SHP77 (cell line): Measurements from ENCODE around the gene OLIG1.

Experiments used
- DNase-seq, 2 experiments: peaks; one replicate each; lab custom pipeline; 2025; lab: John Stamatoyannopoulos, UW

Gene OLIG1

DNA sequence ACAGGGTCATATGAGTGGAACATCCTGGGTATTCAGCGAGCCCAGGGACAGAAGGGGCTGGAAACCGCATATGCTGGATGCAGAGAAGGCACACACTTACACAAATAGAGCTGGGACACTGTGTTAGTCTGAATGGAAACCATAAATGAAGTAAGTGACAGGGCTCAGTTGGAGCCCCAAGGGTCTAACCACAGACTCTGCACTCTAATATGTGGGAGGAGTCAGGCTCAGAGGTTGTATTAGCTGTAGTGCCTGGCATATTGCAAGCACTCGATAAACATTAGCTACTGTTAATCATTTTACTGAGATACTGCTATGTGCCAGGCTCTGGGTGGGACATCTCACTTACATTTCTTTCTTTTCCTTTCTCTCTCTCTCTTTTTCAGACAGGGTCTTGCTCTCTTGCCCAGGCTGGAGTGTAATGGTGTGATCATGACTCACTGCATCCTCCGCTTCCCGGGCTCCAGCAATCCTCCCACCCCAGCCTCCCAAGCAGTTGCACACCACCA is 6.5 kb upstream of the OLIG1 start:
- DNase-seq: no peak

DNA sequence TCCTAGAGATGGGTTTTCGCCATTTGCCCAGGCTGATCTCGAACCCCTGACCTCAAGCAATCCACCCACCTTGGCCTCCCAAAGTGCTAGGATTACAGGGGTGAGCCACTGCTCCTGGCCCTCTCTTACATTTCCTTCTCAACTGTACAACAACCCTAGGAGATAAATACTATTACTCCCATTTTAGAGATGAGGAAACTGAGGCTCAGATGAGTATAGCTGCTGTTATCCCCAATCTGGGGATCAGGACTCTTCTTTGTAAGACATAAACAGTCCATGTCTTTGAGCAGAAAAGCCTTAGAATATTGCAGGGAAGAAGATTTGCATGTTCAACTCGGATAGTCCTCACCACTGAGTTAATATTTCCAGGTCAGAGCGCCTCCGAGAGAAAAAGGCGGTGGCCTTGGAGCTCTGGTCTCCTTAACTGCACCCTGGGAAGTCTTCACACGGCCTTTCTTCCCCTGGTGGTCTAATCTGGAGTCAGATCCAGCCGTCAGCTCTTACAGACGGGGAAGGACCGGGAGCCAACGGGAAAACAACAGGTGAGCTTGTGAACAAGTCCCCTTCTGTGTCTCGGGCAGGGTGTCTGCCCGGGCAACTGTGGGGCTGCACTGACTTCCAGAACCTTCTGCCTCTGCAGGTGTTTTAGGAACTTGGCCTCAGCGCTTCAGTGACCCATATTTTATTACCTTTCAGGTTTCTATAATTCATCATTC is 5.9 kb upstream of the OLIG1 start:
- no peak for DNase-seq

- DNase-seq: no peak
These were observed 5.1 kb upstream of the OLIG1 start for GRCh38 chr21:33064623-33065390.

- DNase-seq: no peak
These were observed 2.9 kb upstream of the OLIG1 start for GRCh38 chr21:33067043-33067442.

- no peak for DNase-seq
These were observed 2.5 kb upstream of the OLIG1 start for GRCh38 chr21:33067457-33067856.

DNA sequence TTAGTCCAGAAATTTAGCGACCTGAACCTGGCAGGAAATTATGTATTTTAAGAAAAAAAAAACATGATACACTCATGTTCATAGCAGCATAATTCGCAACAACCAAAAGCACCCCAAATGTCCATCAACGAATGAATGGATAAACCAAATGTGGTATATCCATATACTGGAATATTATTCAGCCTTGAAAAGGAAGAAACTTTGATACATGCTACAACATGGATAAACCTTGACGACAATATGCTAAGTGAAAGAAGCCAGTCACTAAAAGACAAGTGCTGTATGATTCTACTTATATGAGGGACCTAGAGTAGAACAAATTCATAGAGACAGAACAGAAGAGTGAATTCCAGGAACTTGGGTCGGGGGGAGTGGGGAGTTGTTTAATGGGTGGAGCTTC is 698 bp upstream of the OLIG1 start:
- DNase-seq: no peak

DNA sequence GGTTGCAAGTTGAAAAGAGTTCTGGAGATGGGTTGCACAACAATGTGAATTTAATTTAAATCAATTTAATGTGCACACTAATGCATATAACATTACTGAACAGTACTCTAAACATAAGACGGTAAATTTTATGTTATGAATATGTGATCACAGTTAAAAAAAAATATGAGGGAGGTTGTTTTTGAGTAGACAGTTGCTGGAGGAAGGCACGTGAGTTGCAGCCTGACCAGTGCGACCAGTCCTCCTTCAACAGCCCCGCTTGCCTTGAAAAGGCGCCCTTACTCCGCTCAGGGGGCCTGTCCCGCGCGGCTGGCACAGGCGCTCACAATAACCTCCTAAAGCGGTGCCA is 322 bp upstream of the OLIG1 start:
- no peak for DNase-seq

DNA sequence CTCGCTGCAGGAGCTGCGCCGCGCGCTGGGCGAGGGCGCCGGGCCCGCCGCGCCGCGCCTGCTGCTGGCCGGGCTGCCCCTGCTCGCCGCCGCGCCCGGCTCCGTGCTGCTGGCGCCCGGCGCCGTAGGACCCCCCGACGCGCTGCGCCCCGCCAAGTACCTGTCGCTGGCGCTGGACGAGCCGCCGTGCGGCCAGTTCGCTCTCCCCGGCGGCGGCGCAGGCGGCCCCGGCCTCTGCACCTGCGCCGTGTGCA is 730 bp downstream of the OLIG1 start:
- DNase-seq: no peak

DNA sequence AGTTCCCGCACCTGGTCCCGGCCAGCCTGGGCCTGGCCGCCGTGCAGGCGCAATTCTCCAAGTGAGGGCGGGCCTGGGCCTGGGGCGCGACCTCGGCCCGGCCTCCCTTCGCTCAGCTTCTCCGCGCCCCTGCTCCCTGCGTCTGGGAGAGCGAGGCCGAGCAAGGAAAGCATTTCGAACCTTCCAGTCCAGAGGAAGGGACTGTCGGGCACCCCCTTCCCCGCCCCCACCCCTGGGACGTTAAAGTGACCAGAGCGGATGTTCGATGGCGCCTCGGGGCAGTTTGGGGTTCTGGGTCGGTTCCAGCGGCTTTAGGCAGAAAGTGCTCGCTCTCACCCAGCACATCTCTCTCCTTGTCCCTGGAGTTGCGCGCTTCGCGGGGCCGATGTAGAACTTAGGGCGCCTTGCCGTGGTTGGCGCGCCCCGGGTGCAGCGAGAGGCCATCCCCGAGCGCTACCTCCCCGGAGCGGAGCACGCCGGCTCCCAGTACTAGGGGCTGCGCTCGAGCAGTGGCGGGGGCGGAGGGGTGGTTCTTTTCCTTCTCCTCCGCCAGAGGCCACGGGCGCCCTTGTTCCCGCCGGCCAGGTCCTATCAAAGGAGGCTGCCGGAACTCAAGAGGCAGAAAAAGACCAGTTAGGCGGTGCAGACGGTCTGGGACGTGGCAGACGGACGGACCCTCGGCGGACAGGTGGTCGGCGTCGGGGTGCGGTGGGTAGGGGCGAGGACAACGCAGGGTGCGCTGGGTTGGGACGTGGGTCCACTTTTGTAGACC is 1.2 kb downstream of the OLIG1 start:
- no peak for DNase-seq

GRCh38 chr21:33071770-33072306 is 1.9 kb downstream of the OLIG1 start:
- DNase-seq: no peak

GRCh38 chr21:33073636-33074035 is 3.7 kb downstream of the OLIG1 start:
- no peak for DNase-seq

- DNase-seq: no peak
These were observed 5.2 kb downstream of the OLIG1 start for GRCh38 chr21:33075128-33075527.

- no peak for DNase-seq
These were observed 5.8 kb downstream of the OLIG1 start for GRCh38 chr21:33075596-33076195.

DNA sequence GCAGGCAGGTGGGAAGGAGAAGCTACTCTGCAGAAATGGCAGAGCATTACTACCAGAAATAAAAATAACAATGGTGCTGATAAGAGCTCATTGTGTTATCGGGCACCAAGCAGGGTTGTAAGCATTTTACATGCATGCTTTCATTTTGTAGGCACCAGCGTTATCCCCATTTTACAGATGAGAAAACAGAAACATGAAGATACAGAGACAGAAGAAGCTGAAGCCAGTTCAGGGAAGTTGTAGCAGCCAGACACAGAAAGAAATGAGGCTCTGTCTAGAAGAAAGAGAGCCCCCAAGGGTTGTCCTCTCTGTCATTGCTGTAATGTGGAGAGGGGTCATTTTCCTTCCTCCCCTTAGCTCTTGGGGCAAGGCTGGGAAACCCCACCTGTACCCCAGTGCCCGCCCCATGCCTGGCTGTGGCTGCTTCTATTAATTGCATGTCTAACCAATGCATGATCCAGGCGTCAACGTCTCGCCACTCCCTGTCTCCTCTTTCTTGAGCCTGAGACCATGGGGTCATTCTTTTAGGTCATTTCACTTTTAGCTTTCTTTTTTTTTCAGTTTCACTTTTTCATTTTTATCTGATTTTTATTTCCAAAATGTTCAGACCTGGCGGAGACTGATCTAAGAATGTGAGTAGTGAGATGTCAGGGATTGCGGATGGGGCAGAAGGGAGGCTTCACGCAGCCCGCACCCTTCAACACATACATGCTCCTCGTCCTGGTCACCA is 6.8 kb downstream of the OLIG1 start:
- no peak for DNase-seq

DNA sequence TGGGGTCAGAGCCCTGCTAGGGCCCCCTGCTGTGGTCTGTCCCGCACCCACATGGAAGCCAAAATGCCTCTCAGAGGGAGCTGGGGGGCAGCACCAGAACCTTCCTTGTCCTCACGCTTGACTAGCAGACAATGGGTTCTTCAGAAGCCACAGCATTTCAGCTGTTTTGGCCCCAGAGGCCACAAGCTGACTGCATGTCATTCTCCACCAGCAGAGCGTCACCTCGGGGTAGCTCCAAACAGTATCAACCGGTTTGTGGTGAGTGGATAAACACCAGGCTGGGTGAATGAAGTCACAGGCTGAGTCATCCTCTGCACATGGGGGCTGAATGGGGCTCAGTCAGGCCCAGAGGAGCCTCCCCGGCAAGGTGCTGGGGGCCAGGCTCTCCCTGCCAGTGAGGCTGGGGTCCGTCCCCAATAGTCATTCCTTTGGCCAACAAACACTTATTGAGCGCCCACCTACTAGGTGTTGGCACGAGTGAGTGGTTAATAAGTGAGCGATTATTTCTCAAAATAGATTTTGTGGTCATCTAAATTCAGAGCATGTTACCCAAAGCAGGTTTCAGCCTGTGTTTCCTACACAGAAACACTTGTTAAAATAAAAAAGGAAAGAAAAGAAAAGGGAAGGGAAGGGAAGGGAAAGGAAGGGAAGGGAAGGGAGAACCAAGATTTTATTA is 9.1 kb downstream of the OLIG1 start:
- no peak for DNase-seq

DNA sequence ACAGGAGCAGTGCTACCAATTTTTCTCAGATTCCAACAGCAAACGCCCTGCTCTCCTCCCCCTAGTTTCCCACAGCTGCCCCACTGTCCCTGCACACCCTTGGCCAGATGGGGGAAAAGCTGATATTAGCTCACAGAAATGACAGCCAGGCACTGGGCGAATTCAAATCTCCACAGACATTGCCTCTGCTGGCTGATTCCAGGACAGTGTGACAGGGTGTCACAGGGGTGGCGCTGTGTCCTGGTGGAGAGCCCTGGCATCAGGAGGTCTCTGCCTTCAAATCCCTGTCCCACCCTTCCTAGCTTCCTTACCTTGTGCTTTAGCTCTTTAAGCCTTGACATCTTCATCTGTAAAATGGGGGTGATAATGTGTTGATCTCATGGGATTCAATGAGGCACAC is 10.4 kb downstream of the OLIG1 start:
- DNase-seq: no peak

DNA sequence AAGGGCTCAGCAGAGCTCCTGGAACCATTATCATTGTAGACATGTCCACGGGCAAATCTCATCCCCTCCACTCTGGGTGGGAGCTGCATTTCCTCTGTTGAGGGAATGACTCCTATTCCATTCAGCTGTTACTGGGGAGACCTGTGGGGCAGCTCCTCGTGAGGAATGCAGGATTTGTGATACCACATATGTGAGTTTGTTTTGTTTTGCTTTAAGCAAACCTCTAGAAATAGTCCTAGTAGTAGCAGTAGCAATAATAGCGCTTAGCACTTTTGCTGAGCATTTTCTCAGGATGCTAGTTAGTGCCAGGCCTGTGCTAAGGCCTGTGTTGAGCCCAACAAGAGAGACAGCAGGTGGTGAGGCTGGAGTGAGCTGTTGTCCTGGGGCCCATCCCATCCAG is 10.8 kb downstream of the OLIG1 start:
- DNase-seq: no peak

DNA sequence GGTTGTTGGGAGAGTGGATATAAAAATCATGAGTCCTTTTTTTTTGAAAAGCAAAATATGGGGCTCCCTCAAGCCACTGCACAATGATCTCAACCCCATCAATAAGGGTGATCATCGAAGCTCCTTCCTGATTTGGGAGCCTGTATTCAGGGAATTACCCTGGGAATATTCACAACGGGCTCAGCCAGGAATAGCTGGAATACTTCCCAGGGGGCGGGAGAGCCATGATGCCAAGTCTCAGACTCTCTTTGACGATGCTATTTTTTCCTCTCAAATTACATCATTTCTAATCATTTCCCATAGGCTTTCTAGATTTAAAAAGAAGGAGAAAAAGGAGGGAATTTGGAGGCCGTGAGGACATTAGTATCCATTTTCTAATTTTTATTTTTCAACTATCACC is 18.4 kb downstream of the OLIG1 start:
- no peak for DNase-seq

- DNase-seq: no peak
These were observed 19.6 kb downstream of the OLIG1 start for GRCh38 chr21:33089395-33090119.

DNA sequence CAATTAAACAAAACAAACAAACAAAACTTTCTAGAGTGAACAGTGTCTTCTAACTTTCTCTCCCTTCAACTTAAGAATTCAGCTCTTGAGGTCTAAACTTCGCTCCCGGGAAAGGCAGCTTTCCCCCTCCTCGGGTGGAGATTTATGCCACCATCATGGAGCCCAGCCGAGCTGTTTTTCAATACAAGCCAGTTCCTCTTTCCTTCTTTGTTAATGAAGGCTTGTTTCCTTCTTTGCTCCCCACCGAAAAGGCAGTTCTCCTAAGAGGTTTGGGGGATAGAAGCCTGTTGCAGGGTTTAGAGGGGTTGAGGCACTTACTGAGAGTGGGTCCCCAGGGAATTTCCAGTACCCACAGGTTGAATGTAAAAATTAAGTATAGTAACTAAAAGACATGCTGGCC is 26.5 kb downstream of the OLIG1 start:
- no peak for DNase-seq

- no peak for DNase-seq
These were observed 29.2 kb downstream of the OLIG1 start for GRCh38 chr21:33099131-33099530.
